ENCODE measurements around the gene CELA2B. TPM values are rescaled to one million over a fixed set of nuclear protein-coding genes. Genes with fewer than 3 reads are reported as not detected.

CELA2B gene
- total RNA-seq (ENCODE audit: low replicate concordance), result not detected in 2 replicates

GRCh38 chr1:15475752-15476314 is at the start of gene CELA2B:
Gene CELA2B, plus strand, starts transcription at chr1:15476104. Its CDS starts 22 bp downstream, at chr1:15476126.

GRCh38 chr1:15456313-15456954 is 19.5 kb upstream of the CELA2B start, which contains the start of gene CELA2A:
Gene CELA2A, plus strand, starts transcription at chr1:15456732. Its CDS starts 22 bp downstream, at chr1:15456754.

GRCh38 chr1:15524021-15524282 is 48.0 kb downstream of the CELA2B start, which contains the start of gene CASP9:
Gene CASP9, minus strand, starts transcription at chr1:15524215. Its CDS starts 15 bp downstream, at chr1:15524200.

GRCh38 chr1:15526490-15527339 is 50.8 kb downstream of the CELA2B start, which contains the start of gene DNAJC16:
Gene DNAJC16, plus strand, starts transcription at chr1:15526848. Its CDS starts 2,258 bp downstream, at chr1:15529106.

Other genes with a start within 250 kb of the CELA2B start
- gene FHAD1, start 228.9 kb upstream of the CELA2B start, total RNA-seq (ENCODE audit: low replicate concordance), result 0.35 TPM in 1 of 2 replicates, not detected in the other
- 5.6 and 13.4 TPM in 2 replicates for gene EFHD2, start 66.2 kb upstream of the CELA2B start, total RNA-seq (ENCODE audit: low replicate concordance)
- gene CTRC, start 37.7 kb upstream of the CELA2B start, total RNA-seq (ENCODE audit: low replicate concordance), result 0.15 TPM in 1 of 2 replicates, not detected in the other
- gene CELA2A, start 19.4 kb upstream of the CELA2B start, total RNA-seq (ENCODE audit: low replicate concordance), result not detected in 2 replicates
- 3.8 and 3.9 TPM in 2 replicates for gene CASP9, start 48.1 kb downstream of the CELA2B start, total RNA-seq (ENCODE audit: low replicate concordance)
- 10.4 and 15.9 TPM in 2 replicates for gene DNAJC16, start 50.7 kb downstream of the CELA2B start, total RNA-seq (ENCODE audit: low replicate concordance)
- gene AGMAT, start 108.9 kb downstream of the CELA2B start, total RNA-seq (ENCODE audit: low replicate concordance), result 0.23 and 0.53 TPM in 2 replicates
- 8.4 and 14.0 TPM in 2 replicates for gene DDI2, start 141.4 kb downstream of the CELA2B start, total RNA-seq (ENCODE audit: low replicate concordance)
- gene PLEKHM2, start 208.2 kb downstream of the CELA2B start, total RNA-seq (ENCODE audit: low replicate concordance), result 55.4 and 128 TPM in 2 replicates